Measurements from ENCODE around the gene PI4KB.
A peak's percentile ranks its signal among the peaks of the same experiment; 100 is the strongest.
"Not testable (repeated sequence)": the region's sequence is repeated elsewhere in the genome, so short reads cannot be mapped to it uniquely, and the experiment has no call there.

Gene PI4KB

DNA sequence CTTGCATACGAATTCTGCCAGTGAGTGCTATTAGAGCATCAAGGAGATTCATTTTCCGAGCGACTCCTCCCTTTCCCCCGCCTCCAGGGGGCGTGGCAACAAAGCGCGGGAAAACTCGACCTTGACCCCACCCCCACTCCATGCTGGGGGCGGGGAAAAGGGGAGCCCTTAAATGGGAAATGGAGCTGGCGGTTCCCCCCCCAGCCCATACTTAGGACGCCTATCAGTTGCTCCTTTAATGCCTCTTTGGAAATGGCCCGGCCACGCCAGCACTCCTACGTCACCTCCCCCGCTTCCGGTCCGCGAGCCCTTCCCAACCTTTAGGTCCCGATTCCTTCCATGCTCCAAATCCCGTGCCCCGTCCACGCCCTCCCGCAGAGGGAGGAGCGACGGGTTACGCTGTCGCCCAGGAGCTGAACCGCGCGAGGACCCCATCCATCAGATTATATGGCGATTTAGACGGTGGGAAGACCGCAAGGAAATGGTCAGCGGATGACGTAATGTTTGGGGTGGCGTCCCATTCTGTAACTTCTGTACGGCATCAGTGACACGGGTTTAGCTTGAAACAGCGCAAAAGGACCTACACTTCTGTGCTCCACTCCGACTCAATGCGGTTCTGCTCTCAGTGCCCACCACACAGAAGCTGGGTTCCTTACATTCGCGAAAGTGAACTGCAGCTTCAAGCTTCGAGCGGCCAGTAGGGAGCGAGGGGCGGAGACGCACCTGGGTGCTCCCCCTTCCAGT is 45.8 kb downstream of the PI4KB start:
- peak; percentile 25 for ATAC-seq
- peak; percentile 97 for DNase-seq

DNA sequence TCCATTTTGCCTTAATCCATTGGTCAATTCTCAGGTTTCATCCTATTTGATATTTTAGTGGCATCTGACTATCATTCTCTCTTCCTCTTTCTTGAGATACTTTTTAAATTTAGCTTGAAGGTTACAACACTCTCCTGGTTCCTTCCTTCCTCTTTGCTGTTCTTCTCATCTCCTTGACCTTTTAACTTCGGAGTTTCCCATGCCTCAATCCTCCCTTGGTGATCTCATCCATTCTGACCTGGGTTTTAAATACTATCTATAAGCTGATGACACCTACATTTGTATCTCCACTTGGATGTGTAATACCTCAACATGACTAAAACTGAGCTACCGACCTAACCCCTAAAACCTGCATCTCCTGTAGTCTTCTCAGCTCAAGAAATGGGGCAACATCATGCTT is 50.0 kb downstream of the PI4KB start:
- DNase-seq (no peak), ATAC-seq (peak; percentile 20)

DNA sequence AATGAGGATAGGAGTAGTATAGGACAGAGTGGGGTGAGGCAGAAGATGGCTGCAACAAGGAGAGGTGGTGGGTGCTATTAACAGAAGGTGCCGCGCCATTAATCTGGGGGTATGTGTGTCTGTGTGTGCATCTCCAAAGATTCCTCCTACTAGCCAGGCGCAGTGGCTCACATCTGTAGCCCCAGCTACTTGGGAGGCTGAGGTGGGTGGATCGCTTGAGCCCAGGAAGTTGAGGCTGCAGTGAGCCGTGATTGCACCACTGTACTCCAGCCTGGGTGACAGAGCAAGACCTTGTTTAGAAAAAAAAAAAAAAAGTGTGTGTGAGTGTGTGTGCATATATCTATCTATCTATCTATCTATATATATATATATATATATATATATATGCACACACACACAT is 51.9 kb downstream of the PI4KB start:
- not testable (repeated sequence) for ATAC-seq, DNase-seq

DNA sequence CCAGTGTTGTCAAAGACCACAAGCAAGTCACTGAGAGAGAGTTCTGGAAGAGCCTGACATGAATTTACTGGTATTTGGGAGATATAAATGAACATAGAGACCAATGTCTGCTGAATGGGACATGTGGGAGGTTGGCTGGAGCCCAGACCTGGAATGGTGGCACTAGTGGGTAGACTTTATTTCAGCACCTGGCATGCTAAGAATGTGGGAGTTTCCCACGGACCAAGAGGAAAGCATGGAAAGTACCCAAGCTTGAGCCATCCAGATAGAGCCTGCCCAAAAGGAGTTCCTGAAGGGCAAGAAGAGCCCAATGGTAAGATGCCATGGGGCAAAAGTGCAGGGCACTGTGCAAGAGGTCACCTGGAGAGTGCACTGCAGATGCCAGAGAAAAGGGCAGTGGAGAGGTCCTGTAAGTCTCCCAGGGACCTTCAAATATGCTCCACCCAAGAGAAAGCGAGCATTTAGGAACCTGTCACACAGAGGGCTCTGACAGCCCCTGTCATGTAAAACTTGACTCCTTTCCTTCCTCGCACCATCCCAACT is 53.2 kb downstream of the PI4KB start:
- ATAC-seq = no peak
- no peak for DNase-seq

DNA sequence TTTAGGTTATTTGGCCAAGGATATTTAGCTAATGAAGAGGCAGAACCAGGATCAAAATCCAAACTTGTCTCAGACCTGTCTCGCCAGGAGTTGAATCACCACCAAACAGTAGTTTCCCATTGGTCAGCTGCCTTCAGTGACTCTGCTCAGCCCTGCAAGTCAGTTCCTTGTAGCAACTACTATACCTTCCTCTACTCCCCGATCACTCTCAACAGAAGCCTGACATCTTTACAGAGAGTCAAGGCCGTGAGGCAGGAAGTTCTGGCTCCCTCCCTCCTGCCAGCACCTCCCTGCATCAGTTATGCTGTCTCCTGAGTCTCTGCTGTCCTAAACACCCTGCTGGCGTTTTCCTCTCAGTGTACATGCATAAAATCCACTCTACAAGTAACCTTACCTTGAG is 59.5 kb downstream of the PI4KB start:
- no peak for ATAC-seq

DNA sequence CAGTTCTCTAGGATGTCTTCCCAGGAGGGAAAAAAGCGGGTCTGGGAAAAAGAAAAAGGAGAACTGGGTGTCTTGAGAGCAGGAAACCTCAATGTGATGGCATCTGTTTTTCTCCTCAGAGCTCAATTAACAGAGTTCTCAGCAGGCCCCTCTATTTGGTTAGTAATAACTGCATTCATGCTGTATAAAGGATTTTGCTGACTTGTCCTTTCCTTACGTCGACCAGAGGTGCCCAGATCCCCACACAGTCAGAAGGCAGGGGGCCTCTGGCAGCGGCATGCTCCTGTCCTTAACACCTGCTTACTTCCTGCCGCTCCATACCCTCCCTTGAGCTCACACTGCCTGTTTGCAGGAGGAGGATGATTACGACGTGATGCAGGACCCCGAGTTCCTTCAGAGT is 60.4 kb downstream of the PI4KB start:
- no peak for ATAC-seq

More for the DNA sequence above, 59.5 kb downstream of the PI4KB start:
- DNase-seq = no peak

DNA sequence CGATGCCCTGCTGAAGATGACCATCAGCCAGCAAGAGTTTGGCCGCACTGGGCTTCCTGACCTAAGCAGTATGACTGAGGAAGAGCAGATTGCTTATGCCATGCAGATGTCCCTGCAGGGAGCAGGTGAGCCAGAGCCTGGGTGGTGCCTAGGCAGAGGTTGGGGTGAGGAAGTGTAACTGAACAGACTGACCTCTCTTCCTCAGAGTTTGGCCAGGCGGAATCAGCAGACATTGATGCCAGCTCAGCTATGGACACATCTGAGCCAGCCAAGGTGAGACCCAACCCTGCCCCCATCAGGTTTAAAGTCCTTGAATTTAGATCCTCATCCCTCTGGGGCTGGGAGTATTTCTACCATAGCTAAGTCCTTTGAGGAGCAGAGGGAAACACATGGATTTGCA is 60.9 kb downstream of the PI4KB start:
- DNase-seq = no peak
- ATAC-seq = no peak

More for the DNA sequence above, 60.4 kb downstream of the PI4KB start:
- no peak for DNase-seq

DNA sequence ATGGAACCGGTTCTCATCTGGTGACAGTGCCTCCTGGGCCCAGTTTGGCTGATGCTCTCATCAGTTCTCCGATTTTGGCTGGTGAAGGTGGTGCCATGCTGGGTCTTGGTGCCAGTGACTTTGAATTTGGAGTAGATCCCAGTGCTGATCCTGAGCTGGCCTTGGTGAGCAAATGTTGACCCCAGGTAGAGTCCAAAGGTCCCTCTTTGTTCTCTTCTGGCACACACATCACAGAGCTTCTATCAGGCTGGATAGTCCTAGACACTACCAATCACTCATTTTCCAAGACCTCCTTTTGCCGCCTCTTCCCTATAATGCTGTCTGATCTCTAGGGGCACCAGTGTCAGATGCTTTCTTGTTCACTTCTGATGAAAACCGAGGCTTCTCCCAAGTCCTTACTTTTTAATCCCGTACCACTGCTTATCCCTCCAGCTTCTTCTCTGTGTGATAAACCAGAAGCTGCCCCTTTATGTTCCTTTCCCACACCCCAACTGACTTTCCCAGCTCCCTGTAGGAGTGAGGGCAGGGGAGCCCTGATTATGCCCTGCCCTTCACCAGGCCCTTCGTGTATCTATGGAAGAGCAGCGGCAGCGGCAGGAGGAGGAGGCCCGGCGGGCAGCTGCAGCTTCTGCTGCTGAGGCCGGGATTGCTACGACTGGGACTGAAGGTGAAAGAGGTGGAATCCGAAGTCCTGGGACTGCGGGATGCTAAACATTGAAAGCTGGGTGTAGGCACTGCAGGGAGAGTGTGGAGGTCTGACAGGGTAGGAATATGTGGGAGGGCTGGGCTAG is 61.6 kb downstream of the PI4KB start:
- ATAC-seq (peak; percentile 19), DNase-seq (no peak)

DNA sequence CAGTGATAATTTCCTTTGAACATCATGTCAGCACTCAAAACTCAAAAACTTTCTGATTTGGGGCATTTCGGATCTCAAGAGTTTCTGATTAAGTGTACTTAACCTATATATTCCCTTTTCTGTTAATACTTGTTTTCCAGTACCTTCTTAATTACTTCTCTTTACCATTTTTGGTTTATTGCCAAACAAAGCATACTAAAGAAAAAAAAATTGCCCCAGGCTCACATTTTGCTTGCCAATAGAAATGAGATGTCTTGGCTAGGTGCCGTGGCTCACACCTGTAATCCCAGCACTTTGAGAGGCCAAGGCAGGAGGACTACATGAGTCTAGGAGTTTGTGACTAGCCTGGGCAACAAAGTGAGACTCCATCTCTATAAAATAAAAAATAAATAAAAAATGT is 67.9 kb downstream of the PI4KB start:
- DNase-seq (no peak), ATAC-seq (no peak)

DNA sequence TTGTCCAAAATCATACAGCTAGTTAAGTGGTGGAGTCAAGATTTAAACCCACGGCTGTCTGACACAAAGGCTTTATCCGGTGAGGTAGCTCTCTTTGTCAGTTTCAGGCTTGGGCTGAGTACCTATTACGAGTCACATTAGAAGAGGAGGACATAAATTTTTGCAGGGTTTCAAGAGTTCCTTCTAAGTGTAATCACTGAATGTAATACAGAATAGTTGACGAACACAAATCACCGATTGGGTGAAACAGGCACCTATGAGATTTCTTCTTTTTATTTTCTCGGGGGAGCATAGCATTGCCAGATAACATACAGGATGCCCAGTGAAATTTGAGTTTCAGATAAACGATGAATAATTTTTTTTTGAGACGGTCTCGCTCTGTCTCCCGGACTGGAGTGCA is 71.8 kb downstream of the PI4KB start:
- DNase-seq = no peak
- ATAC-seq = no peak

DNA sequence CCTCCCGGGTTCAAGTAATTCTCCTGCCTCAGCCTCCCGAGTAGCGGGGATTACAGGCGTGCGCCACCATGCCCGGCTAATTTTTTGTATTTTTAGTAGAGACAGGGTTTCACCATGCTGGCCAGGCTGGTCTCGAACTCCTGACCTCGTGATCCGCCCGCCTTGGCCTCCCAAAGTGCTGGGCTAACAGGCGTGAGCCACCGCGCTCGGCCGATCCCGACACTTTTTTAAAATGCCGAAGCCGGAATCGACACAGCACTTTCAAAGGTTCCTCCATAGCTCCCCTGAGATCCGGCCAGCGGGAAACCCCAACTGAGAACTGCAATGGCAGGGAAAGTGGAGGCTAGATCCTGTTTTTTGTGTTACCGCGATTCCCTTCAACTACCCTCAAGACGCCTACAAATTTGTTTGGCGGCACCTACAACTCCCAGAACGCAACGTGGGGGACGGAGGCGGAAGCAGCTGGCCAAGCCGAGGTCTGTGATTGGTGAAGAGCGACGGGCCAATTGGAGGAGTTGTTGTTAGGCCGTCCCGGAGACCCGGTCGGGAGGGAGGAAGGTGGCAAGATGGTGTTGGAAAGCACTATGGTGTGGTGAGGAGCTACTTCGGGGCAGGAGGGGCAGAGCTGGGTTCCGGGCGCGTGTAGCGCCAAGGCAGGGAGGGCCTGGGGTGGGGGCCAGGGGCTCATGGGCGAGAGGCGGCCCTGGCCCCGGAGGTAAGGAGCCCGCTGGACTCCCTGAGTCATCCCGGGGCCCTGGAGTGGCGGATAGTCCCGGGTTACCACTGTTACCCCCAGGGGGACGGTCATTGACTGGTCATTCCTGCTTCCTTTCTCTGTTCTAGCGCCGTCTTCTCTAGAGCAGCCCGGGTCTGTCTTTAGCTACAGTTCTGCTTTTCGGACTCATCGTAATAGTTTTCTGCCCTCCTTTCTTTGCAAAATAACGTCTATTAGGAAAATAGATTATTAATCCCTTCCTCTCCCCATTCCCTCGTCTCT is 72.7 kb downstream of the PI4KB start, which contains the start of gene PSMD4:
PSMD4 (plus strand) TSS at position 518 of the 997 bp plus-strand sequence; CDS start at position 567, 49 bp downstream.
- peak; percentile 96 for ATAC-seq
- peak; percentile 91 for DNase-seq

DNA sequence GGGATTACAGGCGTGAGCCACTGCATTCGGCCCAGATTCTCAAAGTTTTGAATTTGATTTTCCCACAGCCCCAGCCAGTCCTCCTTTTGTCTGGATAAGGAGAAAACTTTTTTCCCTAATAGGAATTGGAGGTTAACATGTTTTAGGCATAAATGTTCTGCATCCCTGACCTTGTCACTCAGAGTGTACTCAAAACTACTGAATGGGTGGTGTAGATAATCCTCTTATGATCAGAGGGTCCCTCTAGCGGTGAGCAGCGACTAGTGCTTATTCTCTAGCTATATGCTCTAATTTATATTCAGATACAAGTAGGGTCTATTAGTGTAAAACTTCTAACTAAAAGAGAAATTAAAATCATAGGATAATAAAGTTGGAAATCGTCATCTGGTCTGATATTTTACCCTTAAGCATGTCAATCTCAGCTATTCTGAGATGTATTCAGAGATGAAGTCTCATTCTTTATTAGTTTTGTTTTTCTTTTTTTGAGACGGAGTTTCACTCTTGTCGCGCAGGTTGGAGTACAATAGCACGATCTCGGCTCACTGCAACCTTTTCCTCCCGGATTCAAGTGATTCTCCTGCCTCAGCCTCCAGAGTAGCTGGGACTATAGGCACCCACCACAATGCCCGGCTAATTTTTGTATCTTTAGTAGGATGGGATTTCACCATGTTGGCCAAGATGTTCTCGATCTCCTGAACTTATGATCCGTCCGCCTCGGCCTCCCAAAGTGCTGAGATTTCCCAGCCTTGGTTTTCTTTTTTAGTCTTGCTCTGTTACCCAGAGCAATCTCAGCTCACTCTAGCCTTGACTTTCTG is 75.4 kb downstream of the PI4KB start:
- ATAC-seq (peak; percentile 61), DNase-seq (peak; percentile 64)

DNA sequence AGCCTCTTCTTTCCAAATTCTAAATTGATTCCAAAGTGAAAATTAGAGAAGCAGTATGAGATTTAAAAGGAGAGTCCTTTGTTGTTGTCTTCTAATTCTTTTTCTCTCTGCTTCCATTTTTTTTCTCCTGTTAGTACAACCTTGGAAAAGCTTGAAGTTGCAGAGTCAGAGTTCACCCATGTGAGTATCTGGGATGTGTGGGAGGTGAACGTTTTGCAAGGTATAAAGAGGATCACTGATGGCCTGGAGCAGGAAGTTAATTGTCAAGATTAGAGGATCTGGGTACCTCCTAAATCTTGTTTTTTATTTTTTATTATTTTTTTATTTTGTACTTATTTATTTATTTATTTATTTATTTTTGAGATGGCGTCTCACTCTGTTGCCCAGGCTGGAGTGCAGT is 80.4 kb downstream of the PI4KB start:
- DNase-seq = no peak
- no peak for ATAC-seq

DNA sequence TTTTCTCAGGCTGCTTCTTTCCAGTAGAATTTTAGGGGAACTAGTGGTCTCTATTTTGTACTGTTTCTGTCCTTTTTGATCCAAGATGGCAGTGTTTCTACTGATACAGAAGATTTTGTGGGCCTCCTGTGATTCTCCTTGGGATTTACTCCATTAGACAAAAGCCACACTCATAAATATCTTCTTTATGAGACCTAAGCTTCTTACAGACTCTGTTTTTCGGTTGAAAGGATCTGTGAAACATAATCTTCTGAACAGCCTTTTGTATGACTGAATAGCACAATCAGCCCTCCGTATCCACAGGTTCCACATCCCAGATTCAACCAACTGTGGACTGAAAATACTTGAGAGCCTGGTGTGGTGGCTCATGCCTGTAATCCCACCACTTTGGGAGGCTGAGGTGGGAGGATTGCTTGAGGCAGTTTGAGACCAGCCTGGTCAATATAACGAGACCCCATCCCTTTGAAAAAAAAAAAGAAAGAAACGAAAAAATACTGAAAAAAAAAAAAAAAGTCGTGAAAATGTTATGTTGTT is 83.5 kb downstream of the PI4KB start:
- ATAC-seq (no peak), DNase-seq (no peak)

DNA sequence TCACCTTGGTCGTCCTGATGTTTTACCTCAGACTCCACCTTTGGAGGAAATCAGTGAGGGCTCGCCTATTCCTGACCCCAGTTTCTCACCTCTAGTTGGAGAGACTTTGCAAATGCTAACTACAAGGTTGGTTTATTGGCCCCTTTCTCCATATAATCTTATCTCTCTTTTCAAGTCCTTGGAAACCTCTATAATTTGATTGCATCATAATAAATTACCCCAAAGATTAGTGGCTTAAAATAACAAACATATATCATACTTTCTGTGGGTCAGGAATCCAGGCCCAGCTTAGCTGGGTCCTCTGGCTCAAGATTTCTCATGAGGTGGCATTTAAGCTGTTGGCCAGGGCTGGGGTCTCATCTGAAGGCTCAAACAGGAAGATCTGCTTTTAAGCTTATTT is 84.8 kb downstream of the PI4KB start:
- DNase-seq = no peak
- no peak for ATAC-seq

Measured in stimulated activated naive CD8-positive, alpha-beta T cell treated with anti-CD3 and anti-CD28 coated beads, Interleukin-15, Interleukin-2, amounts not matched to agents 100 U/mL and 50 U/mL, for 24 hours (primary cell).